Measurements from ENCODE around the gene RABGAP1L.

Gene RABGAP1L

GRCh38 chr1:174159252-174160108, at the start of gene RABGAP1L:
TSS of gene RABGAP1L (plus strand) at chr1:174159520.
- no peaks in the 10 kb centered on the region for H3K27me3 ChIP-seq (ENCODE audit: low read length)
- H3F3A ChIP-seq (ENCODE audit: insufficient read depth): peaks cover 18% of the 10 kb centered on the region; the same call in 1 of the 2 replicates

GRCh38 chr1:174110053-174110452, 49.3 kb upstream of the RABGAP1L start:
- Histone ChIP-seq H3K79me2 (ENCODE audit: insufficient read depth, low read length) (no peaks in the 10 kb centered on the region), H3K9ac (ENCODE audit: low read length) (no peak overlapping the region)

More at GRCh38 chr1:174159252-174160108, at the start of gene RABGAP1L:
- TF ChIP-seq EZH2phosphoT487 (conservative IDR thresholded peaks at IDR 0.05; ENCODE audit: low read length) (no peak), CTCF (IDR thresholded peaks at IDR 0.05; ENCODE audit: insufficient read depth, low read length, poor library complexity, severe bottlenecking) (no peak)
- peak within 1 kb of the TSS; percentile 96 for H2AFZ ChIP-seq (ENCODE audit: low read depth, low read length, severe bottlenecking)
- H3K4me2 ChIP-seq (ENCODE audit: low read depth, low read length, poor library complexity, severe bottlenecking): peak within 1 kb of the TSS; percentile 83
- H3K27ac ChIP-seq (ENCODE audit: low read depth, low read length): peak within 1 kb of the TSS; percentile 69
- H3K79me2 ChIP-seq (ENCODE audit: insufficient read depth, low read length): peaks cover 32% of the 10 kb centered on the region
- H3K9ac ChIP-seq (ENCODE audit: low read length): peak within 1 kb of the TSS; percentile 96
- no peaks in the 10 kb centered on the region for H3K9me2 ChIP-seq (replicated peaks; ENCODE audit: insufficient read depth, low read length)
- H3K9me3 ChIP-seq (ENCODE audit: insufficient read depth, low read length): no peaks in the 10 kb centered on the region
- peak within 1 kb of the TSS; percentile 95 for H3K4me3 ChIP-seq (ENCODE audit: insufficient read depth, low read length, poor library complexity, severe bottlenecking)
- H4K20me1 ChIP-seq (ENCODE audit: low read depth, low read length): peaks cover 8% of the 10 kb centered on the region; the same call in 1 of the 2 replicates
- 0 out of 2 replicates have a peak, but pooled peaks cover 3% of the 10 kb centered on the region for H3K36me3 ChIP-seq (ENCODE audit: low read length)

GRCh38 chr1:174112489-174113162, 46.7 kb upstream of the RABGAP1L start:
- no peak overlapping the region for H3K27ac ChIP-seq (ENCODE audit: low read depth, low read length)
- no peaks in the 10 kb centered on the region for H3K79me2 ChIP-seq (ENCODE audit: insufficient read depth, low read length)
- H3K9ac ChIP-seq (ENCODE audit: low read length): no peak overlapping the region
- no peak overlapping the region for H2AFZ ChIP-seq (ENCODE audit: low read depth, low read length, severe bottlenecking)
- no peaks in the 10 kb centered on the region for H3F3A ChIP-seq (ENCODE audit: insufficient read depth)
- H3K36me3 ChIP-seq (ENCODE audit: low read length): no peaks in the 10 kb centered on the region
- no peak overlapping the region for H3K4me2 ChIP-seq (ENCODE audit: low read depth, low read length, poor library complexity, severe bottlenecking)
- no peaks in the 10 kb centered on the region for H3K9me3 ChIP-seq (ENCODE audit: insufficient read depth, low read length)
- H4K20me1 ChIP-seq (ENCODE audit: low read depth, low read length): no peaks in the 10 kb centered on the region
- no peak for TF ChIP-seq CTCF (IDR thresholded peaks at IDR 0.05; ENCODE audit: insufficient read depth, low read length, poor library complexity, severe bottlenecking)
- TF ChIP-seq EZH2phosphoT487 (conservative IDR thresholded peaks at IDR 0.05; ENCODE audit: low read length): no peak
- no peak overlapping the region for H3K4me3 ChIP-seq (ENCODE audit: insufficient read depth, low read length, poor library complexity, severe bottlenecking)
- H3K9me2 ChIP-seq (replicated peaks; ENCODE audit: insufficient read depth, low read length): no peaks in the 10 kb centered on the region
- no peaks in the 10 kb centered on the region for H3K27me3 ChIP-seq (ENCODE audit: low read length)

More at GRCh38 chr1:174110053-174110452, 49.3 kb upstream of the RABGAP1L start:
- Histone ChIP-seq H3K4me2 (ENCODE audit: low read depth, low read length, poor library complexity, severe bottlenecking) (peak overlapping the region; percentile 9), H3K9me2 (replicated peaks; ENCODE audit: insufficient read depth, low read length) (no peaks in the 10 kb centered on the region), H3K4me3 (ENCODE audit: insufficient read depth, low read length, poor library complexity, severe bottlenecking) (no peak overlapping the region), H3K9me3 (ENCODE audit: insufficient read depth, low read length) (no peaks in the 10 kb centered on the region), H4K20me1 (ENCODE audit: low read depth, low read length) (no peaks in the 10 kb centered on the region), H3F3A (ENCODE audit: insufficient read depth) (no peaks in the 10 kb centered on the region), H3K27ac (ENCODE audit: low read depth, low read length) (no peak overlapping the region), H3K27me3 (ENCODE audit: low read length) (no peaks in the 10 kb centered on the region), H2AFZ (ENCODE audit: low read depth, low read length, severe bottlenecking) (no peak overlapping the region), H3K36me3 (ENCODE audit: low read length) (no peaks in the 10 kb centered on the region)
- TF ChIP-seq EZH2phosphoT487 (conservative IDR thresholded peaks at IDR 0.05; ENCODE audit: low read length) (no peak), CTCF (IDR thresholded peaks at IDR 0.05; ENCODE audit: insufficient read depth, low read length, poor library complexity, severe bottlenecking) (no peak)
